Measurements from ENCODE around the gene NEUROG1. TPM values are rescaled to one million over a fixed set of nuclear protein-coding genes. Genes with fewer than 3 reads are reported as not detected.

Gene NEUROG1
- total and polyA plus RNA-seq, 2 experiments from 2014 or later: 0.16 TPM; not detected in 1

GRCh38 chr5:135505973-135506372, 29.8 kb downstream of the NEUROG1 start (continued):
- TF ChIP-seq CTCF (conservative IDR thresholded peaks at IDR 0.05; ENCODE audit: low read depth in 2 of 2): no peak

GRCh38 chr5:135504376-135504775, 31.4 kb downstream of the NEUROG1 start:
- Mint-ChIP-seq H3K9me3 (no peaks in the 10 kb centered on the region), H3K27ac (no peak overlapping the region), H3K4me3 (no peak overlapping the region), H3K4me1 (peaks cover 13% of the 10 kb centered on the region; the same call in 2 of the 3 replicates), H3K36me3 (ENCODE audit: low read depth) (no peaks in the 10 kb centered on the region), H3K27me3 (ENCODE audit: insufficient read depth, low read depth, poor library complexity) (peaks cover 48% of the 10 kb centered on the region)
- Histone ChIP-seq H3F3A (replicated peaks; ENCODE audit: low read depth) (peaks cover 3% of the 10 kb centered on the region; the same call in 1 of the 2 replicates), H3K36me3 (ENCODE audit: insufficient read depth) (no peaks in the 10 kb centered on the region), H3K4me2 (no peak overlapping the region), H3K4me1 (ENCODE audit: insufficient read depth) (peaks cover 12% of the 10 kb centered on the region), H3K79me2 (replicated peaks; ENCODE audit: insufficient read depth) (no peaks in the 10 kb centered on the region), H2AFZ (no peak overlapping the region), H3K4me3 (no peak overlapping the region), H4K20me1 (replicated peaks; ENCODE audit: insufficient read depth) (no peaks in the 10 kb centered on the region), H3K27ac (ENCODE audit: low read depth) (no peak overlapping the region), H3K27me3 (ENCODE audit: insufficient read depth) (peaks cover 78% of the 10 kb centered on the region), H3K9me2 (ENCODE audit: insufficient read depth) (no peaks in the 10 kb centered on the region)
- TF ChIP-seq EZH2phosphoT487 (IDR thresholded peaks at IDR 0.05; ENCODE audit: unreplicated experiment) (no peak), POLR2AphosphoS5 (IDR thresholded peaks at IDR 0.05; ENCODE audit: low read depth) (no peak), STAT1 (IDR thresholded peaks at IDR 0.05; ENCODE audit: unreplicated experiment) (no peak), ZNF114 (CRISPR knock-in tag; IDR thresholded peaks at IDR 0.05) (no peak), CREB1 (CRISPR knock-in tag; IDR thresholded peaks at IDR 0.05; ENCODE audit: low read depth) (no peak), CTCF (conservative IDR thresholded peaks at IDR 0.05; ENCODE audit: low read depth in 2 of 2) (no peak), ETS1 (IDR thresholded peaks at IDR 0.05) (no peak)
- DNase-seq (ENCODE audit: low spot score): no peak
- no peak for ATAC-seq

GRCh38 chr5:135503871-135504270, 31.9 kb downstream of the NEUROG1 start:
- ATAC-seq: no peak
- Mint-ChIP-seq H3K4me1 (peaks cover 13% of the 10 kb centered on the region; the same call in 2 of the 3 replicates), H3K4me3 (no peak overlapping the region), H3K27me3 (ENCODE audit: insufficient read depth, low read depth, poor library complexity) (peaks cover 43% of the 10 kb centered on the region), H3K9me3 (no peaks in the 10 kb centered on the region), H3K36me3 (ENCODE audit: low read depth) (no peaks in the 10 kb centered on the region), H3K27ac (no peak overlapping the region)
- Histone ChIP-seq H3K4me3 (no peak overlapping the region), H3K27ac (ENCODE audit: low read depth) (no peak overlapping the region), H3F3A (replicated peaks; ENCODE audit: low read depth) (peaks cover 3% of the 10 kb centered on the region; the same call in 1 of the 2 replicates), H4K20me1 (replicated peaks; ENCODE audit: insufficient read depth) (no peaks in the 10 kb centered on the region), H3K36me3 (ENCODE audit: insufficient read depth) (no peaks in the 10 kb centered on the region), H3K9me2 (ENCODE audit: insufficient read depth) (no peaks in the 10 kb centered on the region), H3K27me3 (ENCODE audit: insufficient read depth) (peaks cover 77% of the 10 kb centered on the region), H3K4me2 (no peak overlapping the region), H2AFZ (no peak overlapping the region), H3K79me2 (replicated peaks; ENCODE audit: insufficient read depth) (no peaks in the 10 kb centered on the region), H3K4me1 (ENCODE audit: insufficient read depth) (peaks cover 7% of the 10 kb centered on the region)
- DNase-seq (ENCODE audit: low spot score): no peak
- TF ChIP-seq EZH2phosphoT487 (IDR thresholded peaks at IDR 0.05; ENCODE audit: unreplicated experiment): no peak
- no peak for TF ChIP-seq STAT1 (IDR thresholded peaks at IDR 0.05; ENCODE audit: unreplicated experiment)
- no peak for TF ChIP-seq NANOG (IDR thresholded peaks at IDR 0.05; ENCODE audit: borderline replicate concordance)
- TF ChIP-seq POLR2AphosphoS5 (IDR thresholded peaks at IDR 0.05; ENCODE audit: low read depth): no peak
- no peak for TF ChIP-seq ZNF114 (CRISPR knock-in tag; IDR thresholded peaks at IDR 0.05)
- TF ChIP-seq EZH2 (IDR thresholded peaks at IDR 0.05; ENCODE audit: low read depth, unreplicated experiment): no peak
